ENCODE data around the gene LAX1.

- TF ChIP-seq EZH2 (IDR thresholded peaks at IDR 0.05) (no peak), POLR2AphosphoS5 (IDR thresholded peaks at IDR 0.05; ENCODE audit: borderline replicate concordance, low read depth, low read length) (no peak), FOXP2 (optimal IDR thresholded peaks at IDR 0.05; ENCODE audit: control extremely low read depth, extremely low read length, insufficient read depth) (no peak)
Measured at GRCh38 chr1:203733009-203733863, 31.7 kb upstream of the LAX1 start.
